IMR-90 (cell line): ENCODE results near the gene ADGB.

Source experiments
- CTCF ChIP-seq: conservative IDR thresholded peaks from 2 replicates; pipeline ENCODE4 v1.5.1; 2012; ENCODE audit warnings: mild to moderate bottlenecking, low read depth, low read length, improper control_type of control experiment
- FOS ChIP-seq: fragments of 150-350 bp; IDR thresholded peaks from 2 replicates; pipeline ENCODE4 v1.6.1; 2016; ENCODE audit warnings: low read depth, low read length
- MXI1 ChIP-seq: IDR thresholded peaks from 2 replicates; pipeline ENCODE4 v1.6.1; 2012; ENCODE audit warnings: low read depth, mild to moderate bottlenecking, low read length, moderate library complexity, borderline replicate concordance
- POLR2A ChIP-seq: IDR thresholded peaks from 2 replicates; pipeline ENCODE4 v1.6.1; 2012; ENCODE audit warnings: mild to moderate bottlenecking, low read depth, low read length
- RAD21 ChIP-seq: IDR thresholded peaks from 2 replicates; pipeline ENCODE4 v1.6.1; 2012; ENCODE audit warnings: low read length, improper control_type of control experiment
- RFX5 ChIP-seq: IDR thresholded peaks from 2 replicates; pipeline ENCODE4 v1.8.0; 2012; ENCODE audit warnings: low read depth, mild to moderate bottlenecking, low read length, moderate library complexity

- TF ChIP-seq CTCF (no peak), MXI1 (no peak), FOS (no peak), POLR2A (no peak), RFX5 (no peak), RAD21 (no peak)
Observed at GRCh38 chr6:146850981-146851380, 252.2 kb downstream of the ADGB start.
